ENCODE measurements around the gene PRRG1.

DNA sequence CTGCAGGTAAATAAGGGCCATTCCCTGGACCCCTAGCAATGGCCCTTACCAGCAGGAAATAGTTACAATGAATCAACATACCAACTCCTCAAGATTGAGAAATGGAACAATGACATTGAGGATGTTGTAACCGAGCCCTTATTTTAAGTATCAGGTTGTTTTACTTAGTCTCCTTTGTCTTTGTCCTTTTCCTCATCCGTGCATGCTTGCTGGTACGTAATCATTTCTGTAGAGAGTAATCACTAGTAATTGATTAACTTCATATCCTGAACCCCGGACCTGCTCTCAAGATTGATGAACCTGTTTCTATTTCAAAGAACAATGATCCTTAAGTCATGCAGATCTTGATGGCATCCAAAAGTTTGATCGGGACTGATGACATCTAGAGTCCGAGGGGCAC lies 123.7 kb downstream of the PRRG1 start:
- TF ChIP-seq, protein P1, sequence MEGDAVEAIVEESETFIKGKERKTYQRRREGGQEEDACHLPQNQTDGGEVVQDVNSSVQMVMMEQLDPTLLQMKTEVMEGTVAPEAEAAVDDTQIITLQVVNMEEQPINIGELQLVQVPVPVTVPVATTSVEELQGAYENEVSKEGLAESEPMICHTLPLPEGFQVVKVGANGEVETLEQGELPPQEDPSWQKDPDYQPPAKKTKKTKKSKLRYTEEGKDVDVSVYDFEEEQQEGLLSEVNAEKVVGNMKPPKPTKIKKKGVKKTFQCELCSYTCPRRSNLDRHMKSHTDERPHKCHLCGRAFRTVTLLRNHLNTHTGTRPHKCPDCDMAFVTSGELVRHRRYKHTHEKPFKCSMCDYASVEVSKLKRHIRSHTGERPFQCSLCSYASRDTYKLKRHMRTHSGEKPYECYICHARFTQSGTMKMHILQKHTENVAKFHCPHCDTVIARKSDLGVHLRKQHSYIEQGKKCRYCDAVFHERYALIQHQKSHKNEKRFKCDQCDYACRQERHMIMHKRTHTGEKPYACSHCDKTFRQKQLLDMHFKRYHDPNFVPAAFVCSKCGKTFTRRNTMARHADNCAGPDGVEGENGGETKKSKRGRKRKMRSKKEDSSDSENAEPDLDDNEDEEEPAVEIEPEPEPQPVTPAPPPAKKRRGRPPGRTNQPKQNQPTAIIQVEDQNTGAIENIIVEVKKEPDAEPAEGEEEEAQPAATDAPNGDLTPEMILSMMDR (IDR thresholded peaks at IDR 0.05) = no peak
- TF ChIP-seq POLR2A (IDR thresholded peaks at IDR 0.05) (no peak), EP300 (IDR thresholded peaks at IDR 0.05) (no peak), POLR2AphosphoS5 (IDR thresholded peaks at IDR 0.05) (no peak)

Data from stomach (tissue), 4 donors.